Activated CD4-positive, alpha-beta T cell treated with anti-CD3 and anti-CD28 coated beads, Interleukin-2, amount 50 U/mL, for 4 hours (primary cell): ENCODE measurements around the gene AMPH.
"Not testable (repeated sequence)": the region's sequence is repeated elsewhere in the genome, so short reads cannot be mapped to it uniquely, and the experiment has no call there.

Experiments used
- DNase-seq, 2 experiments: peaks; one replicate each; pipeline ENCODE4 v3.0.0-alpha.2; 2020

AMPH gene

DNA sequence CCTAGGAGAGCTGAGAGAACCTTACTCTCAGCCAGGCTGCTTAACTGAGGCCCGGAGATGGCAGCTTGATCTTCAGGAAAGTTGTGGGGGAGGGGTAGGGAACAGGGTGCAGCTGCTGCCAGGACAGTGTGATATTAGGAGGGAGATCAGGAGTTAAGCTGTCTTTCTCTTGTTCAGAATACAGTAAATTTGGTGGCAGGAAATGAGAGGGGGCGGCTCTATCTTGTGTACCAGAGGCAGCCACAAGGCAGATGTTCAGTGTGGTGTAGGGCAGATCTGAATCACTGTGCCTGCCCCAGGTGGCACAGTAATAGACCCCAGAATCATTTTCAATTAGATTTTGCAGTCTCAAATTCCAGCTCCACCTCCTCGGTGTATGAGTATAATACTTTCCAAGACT lies 286.4 kb downstream of the AMPH start:
- DNase-seq: peak in 1 of 2 experiments; percentile 23

- DNase-seq: not testable (repeated sequence)
Measured at GRCh38 chr7:38342135-38342534, 289.0 kb downstream of the AMPH start.

DNA sequence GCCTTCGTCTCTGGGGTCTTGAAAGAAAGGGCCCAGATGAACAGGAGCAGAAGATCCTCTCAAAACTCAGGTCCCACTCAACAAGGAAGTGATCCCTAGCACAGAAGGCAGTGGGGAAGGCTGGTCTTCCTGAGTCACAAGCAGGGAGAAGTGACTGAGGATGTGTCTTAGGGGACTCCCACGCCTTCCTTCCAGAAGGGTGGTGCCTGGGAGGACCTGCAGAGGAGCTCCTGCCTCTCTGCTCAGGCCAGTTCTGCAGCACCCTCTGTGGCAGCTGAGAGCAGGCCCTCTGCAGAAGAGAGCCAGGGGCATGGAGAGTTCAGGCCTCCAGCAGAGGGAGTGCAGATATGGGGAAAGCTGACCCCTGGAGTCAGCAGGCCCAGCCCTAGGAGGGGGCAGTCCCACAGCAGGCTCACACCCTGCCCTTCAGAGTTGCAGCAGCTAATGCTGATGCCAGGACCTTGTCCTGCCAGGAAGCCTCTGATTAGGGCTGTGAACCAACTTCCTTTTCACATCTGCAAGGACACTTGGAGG lies 289.9 kb downstream of the AMPH start:
- DNase-seq: not testable (repeated sequence)

DNA sequence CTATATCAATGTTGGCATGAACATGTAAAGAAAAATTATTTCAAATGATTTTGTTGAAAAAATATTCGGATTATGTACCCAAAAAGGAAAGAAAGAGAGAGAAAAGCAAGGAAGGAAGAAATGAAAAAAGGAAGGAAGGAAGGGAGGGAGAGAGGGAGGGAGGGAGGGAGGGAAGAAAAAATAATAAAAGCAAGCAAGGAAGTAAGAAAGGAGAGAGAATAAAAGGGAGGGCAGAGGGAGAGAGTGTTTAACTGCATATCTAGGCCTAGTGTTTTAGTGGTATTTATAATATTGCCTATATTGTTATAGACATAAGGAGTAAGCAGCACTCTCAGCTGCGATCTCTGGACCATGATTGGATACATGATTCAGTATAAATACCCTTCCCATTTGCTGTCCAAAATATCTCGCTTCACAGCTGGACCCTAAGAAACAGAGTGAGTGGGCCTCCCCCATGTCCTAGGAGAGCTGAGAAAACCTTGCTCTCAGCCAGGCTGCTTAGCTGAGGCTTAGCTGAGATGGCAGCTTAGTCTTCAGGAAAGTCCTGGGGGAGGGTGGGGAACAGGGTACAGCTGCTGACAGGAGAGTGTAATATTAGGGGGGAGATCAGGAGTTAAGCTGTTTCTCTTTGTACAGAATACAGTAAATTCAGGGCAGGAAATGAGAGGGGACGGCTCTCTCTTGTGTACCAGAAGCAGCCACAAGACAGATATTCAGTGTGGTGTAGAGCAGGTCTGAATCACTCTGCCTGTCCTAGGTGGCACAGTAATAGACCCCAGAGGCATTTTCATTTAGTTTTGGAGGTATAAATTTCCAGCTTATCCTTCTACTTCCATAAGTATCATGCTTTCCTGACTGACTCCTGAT lies 291.0 kb downstream of the AMPH start:
- no peak for DNase-seq

GRCh38 chr7:38336148-38336515 lies 295.0 kb downstream of the AMPH start:
- DNase-seq: not testable (repeated sequence)

DNA sequence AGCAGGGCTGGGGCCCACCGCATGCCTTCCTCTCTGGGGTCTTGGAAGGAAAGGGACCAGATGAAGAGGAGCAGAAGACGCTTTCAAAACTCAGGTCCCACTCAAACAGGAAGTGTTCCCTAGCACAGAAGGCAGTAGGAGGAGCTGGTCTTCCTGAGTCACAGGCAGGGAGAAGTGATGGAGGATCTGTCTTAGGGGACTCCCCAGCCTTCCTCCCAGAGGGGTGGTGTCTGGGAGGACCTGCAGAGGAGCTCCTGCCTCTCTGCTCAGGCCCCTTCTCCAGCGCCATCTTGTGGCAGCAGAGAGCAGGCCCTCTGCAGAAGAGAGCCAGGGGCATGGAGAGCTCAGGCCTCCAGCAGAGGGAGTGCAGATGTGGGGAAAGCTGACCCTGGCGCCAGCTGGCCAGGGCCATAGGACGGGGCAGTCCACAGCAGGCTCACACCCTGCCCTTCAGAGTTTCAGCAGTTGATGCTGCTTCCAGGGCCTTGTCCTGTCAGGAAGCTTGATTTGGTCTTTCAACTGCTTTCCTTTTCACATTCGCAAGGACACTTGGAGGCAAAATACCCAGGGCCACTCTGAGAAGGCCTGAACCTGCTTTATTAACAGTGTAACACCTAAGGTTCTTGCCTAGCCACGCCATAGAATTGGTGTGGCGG lies 295.6 kb downstream of the AMPH start:
- peak; percentile 69 to 72 for DNase-seq

- DNase-seq: no peak
Measured at GRCh38 chr7:38335128-38335491, 296.1 kb downstream of the AMPH start.

- no peak for DNase-seq
Measured at GRCh38 chr7:38334163-38334562, 297.0 kb downstream of the AMPH start.
